CD4-positive, alpha-beta T cell treated with Interleukin-4 for 1 hour (primary cell): ENCODE measurements around the gene SH3BP2.

Source experiments
- DNase-seq, 2 donors: peaks; one replicate each; pipeline ENCODE4 v3.0.0-alpha.2; 2020 to 2022

SH3BP2 gene

GRCh38 chr4:2822461-2823300 is 29.8 kb downstream of the SH3BP2 start:
- DNase-seq, result no peak

- no peak for DNase-seq
Measured at GRCh38 chr4:2823301-2823670, 30.4 kb downstream of the SH3BP2 start.

- DNase-seq, result no peak
Measured at GRCh38 chr4:2823671-2824328, 30.9 kb downstream of the SH3BP2 start.

- no peak for DNase-seq
Measured at GRCh38 chr4:2824329-2824835, 31.5 kb downstream of the SH3BP2 start.

- DNase-seq, result no peak
Measured at GRCh38 chr4:2824836-2825381, 32.0 kb downstream of the SH3BP2 start.

- no peak for DNase-seq
Measured at GRCh38 chr4:2825740-2826139, 32.9 kb downstream of the SH3BP2 start.

GRCh38 chr4:2827071-2827873 is 34.4 kb downstream of the SH3BP2 start:
- DNase-seq, result no peak

- no peak for DNase-seq
Measured at GRCh38 chr4:2827874-2828751, 35.2 kb downstream of the SH3BP2 start.

GRCh38 chr4:2828758-2829181 is 35.9 kb downstream of the SH3BP2 start:
- DNase-seq, result no peak

- DNase-seq, result peak in 1 of 2 donors; percentile 7
Measured at GRCh38 chr4:2829321-2829932, 36.5 kb downstream of the SH3BP2 start.

GRCh38 chr4:2829933-2830451 is 37.1 kb downstream of the SH3BP2 start:
- no peak for DNase-seq

- DNase-seq, result peak in 1 of 2 donors; percentile 10
Measured at GRCh38 chr4:2830632-2831610, 38.0 kb downstream of the SH3BP2 start.

- peak in 1 of 2 donors; percentile 7 for DNase-seq
Measured at GRCh38 chr4:2831611-2832308, 38.9 kb downstream of the SH3BP2 start.

GRCh38 chr4:2832309-2832980 is 39.6 kb downstream of the SH3BP2 start:
- DNase-seq, result peak in 1 of 2 donors; percentile 61

- no peak for DNase-seq
Measured at GRCh38 chr4:2832981-2833670, 40.2 kb downstream of the SH3BP2 start.

- DNase-seq, result peak in 1 of 2 donors; percentile 2
Measured at GRCh38 chr4:2833671-2834000, 40.8 kb downstream of the SH3BP2 start.

GRCh38 chr4:2834001-2834921 is 41.4 kb downstream of the SH3BP2 start:
- DNase-seq, result peak in 1 of 2 donors; percentile 11
